GM21515 (cell line): ENCODE results near the gene ARID1B.

ENCODE experiments used
- ATAC-seq: cut with Tn5 transposase; IDR thresholded peaks from one replicate; pipeline ENCODE4 v1.9.1; 2021; ENCODE audit not compliant: unreplicated experiment

ARID1B gene

GRCh38 chr6:157217894-157218370 is 440.8 kb downstream of the ARID1B start:
- ATAC-seq: no peak

DNA sequence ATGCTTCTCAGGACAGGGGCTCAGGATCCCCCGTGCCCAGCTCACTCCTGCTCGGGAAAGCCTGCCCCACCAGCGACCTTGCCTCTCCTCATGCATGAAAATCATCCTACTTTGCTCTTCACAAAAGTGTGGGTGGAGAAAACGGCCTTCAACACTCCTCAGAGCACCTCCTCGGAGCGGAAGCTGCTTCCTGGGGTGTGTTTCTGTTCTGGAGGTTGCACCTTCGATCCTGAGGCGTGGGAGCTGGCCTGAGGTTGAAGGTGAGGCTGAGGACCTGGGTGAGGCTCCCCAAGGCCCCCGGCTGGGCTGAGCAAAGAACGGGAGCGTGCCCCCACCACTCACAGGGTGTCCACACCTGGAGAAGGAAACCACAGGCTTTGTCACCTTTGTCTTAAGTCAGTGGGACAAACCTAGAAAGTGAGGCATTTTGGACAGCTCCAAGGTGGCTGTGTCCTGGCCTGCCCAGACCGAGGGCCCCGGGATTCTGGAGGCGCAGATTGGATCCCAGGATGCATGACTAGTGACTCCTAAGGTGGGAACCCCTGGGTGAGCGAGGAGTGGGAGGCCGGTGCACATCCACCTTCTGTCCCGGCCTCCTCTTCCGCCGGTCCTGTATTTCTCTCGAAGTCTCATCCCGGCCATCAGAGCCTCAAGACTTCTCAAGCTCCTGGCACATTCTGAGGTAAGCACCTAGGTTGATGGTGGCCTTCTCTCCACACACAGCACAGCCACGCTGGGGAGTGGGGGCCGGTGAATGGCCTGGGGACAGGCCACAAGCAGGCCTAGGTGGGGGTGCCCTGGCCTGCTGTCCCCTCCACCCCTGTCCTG is 441.4 kb downstream of the ARID1B start:
- ATAC-seq: no peak

GRCh38 chr6:157219201-157220200 is 442.3 kb downstream of the ARID1B start:
- ATAC-seq: no peak

DNA sequence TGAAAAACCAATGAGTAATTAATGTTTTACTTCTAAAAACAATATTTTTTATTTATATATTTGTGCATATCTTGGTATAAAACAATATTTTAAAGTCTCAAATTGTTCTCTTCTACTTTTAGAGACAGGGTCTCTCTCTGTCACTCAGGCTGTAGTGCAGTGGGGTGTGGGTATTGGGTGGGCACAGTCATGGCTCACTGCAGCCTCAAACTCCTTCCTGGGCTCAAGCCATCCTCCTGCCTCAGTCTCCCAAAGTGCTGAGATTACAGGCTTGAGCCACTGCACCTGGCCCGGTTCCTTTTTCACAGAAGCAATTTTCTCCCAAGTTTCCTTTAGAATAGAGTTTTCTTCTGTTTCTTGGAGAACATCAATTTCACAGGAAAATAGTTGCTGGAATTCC is 443.3 kb downstream of the ARID1B start:
- ATAC-seq: no peak

DNA sequence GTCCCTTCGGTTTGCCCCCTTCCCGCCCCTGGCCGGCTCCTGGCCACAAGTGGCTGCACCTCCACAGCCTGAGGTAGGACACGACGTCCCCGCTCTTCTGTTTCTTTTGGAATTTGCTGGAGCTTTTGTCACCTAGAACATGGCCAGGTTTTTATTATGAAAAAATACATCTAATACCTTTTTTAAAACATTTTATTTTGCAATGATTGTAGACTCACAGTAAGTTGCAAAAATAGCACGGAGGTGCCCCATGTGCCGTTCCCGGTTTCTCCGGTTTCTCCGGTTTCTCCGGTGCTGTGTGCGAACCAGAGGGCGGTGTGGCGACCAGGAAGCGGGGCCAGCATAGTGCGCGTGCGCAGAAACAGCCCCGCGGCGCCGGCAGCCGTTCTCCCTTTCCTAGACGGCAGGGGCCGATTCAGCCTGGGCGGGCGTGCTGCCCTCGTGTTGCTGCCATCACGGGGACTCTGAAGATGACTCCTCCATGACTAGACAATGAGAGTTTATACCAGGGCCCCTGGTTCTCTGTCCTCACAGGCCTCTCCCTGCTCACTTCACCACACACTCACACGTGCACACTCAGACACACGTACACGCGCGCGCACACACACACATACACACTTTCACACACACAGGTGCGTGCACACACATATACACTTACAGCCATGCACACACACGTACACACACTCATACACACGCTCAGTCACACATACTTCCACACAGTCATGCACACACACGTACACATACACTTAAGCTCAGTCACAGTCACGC is 444.1 kb downstream of the ARID1B start:
- ATAC-seq: peak; percentile 46

DNA sequence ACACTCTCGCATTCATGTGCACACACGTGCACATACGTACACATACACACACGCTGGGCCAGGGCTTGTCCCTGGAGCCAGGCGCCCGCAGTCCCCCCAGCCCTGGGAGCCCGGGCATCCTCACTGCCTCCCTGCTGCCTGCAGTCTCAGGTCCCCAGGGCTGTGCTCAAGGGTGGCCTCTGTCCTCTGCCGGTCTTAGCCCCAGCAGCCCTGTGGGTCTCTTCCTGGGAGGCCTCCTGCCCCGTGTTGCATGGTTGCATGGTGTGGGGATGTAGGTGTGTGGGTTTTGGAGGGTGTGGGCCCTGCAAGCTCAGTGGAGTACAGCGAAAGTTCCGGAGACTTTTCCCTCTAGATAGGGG is 444.6 kb downstream of the ARID1B start:
- ATAC-seq: no peak

- ATAC-seq: no peak
Measured at GRCh38 chr6:157222201-157222981, 445.2 kb downstream of the ARID1B start.

- no peak for ATAC-seq
Measured at GRCh38 chr6:157223021-157223430, 445.8 kb downstream of the ARID1B start.

DNA sequence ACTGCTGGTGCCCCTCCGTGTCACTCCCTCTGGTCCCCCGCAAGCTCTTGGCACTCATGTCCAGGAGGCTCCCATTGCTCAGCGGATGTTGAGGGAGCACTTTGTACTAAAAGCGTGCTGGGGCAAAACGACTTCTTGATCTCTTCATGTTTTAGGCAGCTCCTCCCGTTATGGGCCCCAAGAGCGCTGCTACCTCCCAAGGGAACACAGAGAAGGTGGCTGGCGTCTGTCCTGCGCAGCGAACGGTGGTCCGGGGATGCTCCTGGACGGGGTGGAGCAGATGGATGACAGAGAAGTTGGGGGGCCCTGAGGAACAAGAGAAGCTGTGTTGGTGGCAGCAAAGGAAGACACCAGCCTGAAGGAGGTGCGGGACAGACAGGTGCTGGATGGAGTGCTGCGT is 446.3 kb downstream of the ARID1B start:
- no peak for ATAC-seq

DNA sequence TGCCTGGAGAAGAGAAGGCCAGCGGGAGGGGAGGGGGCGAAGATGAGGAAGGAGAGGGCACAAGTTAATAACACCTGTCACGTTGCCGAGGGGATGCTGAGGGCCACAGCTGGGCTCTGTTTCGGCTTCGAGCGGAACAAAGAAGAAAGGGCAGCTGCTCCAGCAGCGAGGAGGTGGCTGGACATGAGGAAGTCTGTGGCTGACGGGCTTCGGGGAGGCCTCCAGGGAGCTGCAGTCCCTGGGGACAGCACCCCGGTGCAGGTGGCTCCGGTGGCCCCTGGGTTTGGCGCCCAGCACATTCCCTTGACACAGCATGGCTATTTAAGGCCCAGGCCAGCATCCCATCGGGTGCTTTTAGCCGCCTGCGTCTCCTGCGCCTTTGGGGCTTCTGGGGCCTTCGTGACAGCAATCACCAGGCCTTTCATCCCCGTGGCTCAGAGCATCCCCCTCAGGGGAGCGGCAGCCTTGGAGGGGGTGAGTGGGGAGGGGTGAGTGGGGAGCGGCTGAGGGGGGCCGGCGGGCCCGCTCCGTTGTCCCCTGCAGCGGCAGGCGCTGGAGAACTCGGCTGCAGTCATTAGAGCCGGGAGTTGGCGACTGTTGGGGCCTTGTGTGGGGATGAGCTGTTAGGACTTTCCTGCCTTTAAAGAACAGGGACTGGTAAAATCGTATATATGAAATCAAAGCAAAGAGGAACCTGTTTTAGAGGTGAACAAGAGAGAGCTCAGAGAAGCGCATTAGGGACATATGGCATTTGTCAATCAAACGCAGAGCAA is 447.2 kb downstream of the ARID1B start:
- peak; percentile 33 for ATAC-seq

GRCh38 chr6:157224951-157225574 is 447.9 kb downstream of the ARID1B start:
- no peak for ATAC-seq

- ATAC-seq: no peak
Measured at GRCh38 chr6:157225575-157225995, 448.4 kb downstream of the ARID1B start.

DNA sequence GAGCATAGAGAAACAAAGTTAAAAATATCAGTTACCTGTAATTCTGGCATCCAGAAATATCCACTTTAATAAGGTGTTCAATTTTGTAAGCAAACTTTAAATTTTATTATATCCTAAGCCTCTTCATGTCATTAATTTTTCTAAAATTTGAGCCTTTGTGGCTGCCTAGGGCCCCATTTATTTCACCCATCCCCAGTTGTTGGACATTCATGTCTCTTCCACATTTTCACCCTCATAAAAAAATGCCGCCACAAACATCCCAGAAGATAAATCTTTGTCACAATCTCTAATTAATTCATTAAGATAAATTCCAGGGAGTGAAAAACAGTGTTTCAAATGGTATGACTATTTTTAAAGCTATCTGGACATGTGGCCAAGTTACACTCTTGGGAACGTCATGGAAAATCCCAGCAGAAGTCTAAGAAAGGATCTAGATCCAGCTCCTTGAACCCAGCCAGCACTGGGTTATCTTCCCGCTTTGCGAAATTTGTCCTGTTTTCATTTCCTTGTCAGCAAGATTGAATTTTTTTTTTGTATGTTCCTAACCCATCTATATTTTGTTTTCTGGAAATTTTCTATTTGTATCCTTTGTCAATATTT is 448.9 kb downstream of the ARID1B start:
- no peak for ATAC-seq

- ATAC-seq: no peak
Measured at GRCh38 chr6:157226761-157227160, 449.6 kb downstream of the ARID1B start.

DNA sequence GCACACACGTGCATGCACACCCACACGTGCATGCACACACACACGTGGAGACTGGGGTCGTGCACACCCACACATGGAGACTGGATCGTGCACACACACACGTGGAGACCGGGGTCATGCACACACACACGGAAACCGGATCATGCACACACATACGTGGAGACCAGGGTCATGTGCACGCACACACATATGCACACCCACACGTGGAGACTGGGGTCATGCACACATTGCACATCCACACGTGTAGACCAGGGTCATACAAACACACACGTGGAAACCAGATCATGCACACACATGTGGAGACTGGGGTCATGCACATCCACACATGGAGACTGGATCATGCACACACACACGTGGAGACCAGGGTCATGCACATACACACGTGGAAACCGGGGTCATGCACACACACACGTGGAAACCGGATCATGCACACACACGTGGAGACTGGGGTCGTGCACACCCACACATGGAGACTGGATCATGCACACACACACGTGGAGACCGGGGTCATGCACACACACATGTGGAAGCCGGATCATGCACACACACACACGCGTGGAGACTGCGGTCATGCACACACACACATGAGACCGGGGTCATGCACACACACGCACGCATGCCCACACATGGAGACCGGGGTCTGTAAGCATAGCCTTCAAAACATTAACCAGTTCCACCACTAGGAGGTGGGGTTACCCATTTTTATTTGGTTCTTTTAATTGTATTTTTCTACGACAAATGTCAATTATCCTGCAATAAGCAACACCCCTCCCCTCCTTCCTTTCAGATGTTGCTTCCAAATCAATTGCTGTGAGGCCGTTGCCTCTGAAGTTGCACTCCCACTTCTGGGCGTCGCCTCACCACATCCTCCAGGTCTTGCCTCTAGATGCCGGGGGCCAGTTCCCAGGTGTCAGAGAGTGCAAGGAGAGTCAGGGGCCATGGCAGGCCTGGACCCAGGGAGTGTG is 450.3 kb downstream of the ARID1B start:
- no peak for ATAC-seq

- no peak for ATAC-seq
Measured at GRCh38 chr6:157228426-157229131, 451.4 kb downstream of the ARID1B start.

DNA sequence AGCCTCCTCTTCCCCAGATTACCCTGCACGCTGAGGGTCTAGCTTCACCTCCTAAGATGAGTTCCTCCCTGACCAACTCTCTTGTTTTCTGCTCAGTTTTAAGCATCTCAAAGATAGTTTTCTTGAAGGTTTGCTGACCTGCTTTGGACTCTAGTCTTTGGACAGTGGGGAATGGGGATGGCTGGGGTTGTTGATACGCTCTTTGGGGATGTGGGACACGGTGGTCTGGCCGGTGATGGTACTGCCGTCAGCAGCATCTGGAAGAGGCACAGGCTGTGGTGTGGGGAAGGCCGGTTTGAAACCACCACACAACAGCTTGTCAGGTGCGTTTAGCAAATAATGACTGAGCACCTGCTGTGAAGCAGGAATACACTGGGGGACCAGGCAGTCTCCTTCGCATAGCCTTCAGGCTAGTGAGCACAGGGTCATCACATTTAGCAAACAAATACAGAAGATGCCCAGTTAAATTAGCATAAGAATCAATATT is 452.0 kb downstream of the ARID1B start:
- ATAC-seq: no peak
